ENCODE results near the gene ENPP3. TPM values are rescaled to one million over a fixed set of nuclear protein-coding genes. Genes with fewer than 3 reads are reported as not detected.

Gene ENPP3
- total and polyA plus RNA-seq, 4 donors: 0.31 to 2.9 (median 0.54) TPM

DNA sequence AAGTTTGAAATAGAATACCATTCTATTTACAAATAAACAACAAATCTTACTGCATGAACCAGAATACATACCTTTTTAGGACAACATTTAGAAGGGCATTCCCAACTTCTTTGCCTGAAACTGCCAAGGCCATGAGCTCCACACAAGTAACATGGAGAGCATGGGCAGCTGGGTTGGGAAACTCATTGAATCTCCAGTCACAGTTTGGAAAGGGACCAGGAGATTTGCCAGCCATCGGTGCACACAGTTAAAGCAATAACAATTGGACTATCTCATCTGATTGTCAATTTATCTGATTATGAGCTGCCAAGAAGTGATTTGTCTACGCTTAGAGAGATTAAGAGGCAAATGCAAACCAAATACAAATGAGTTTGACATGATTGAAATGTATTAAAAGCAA lies 44.2 kb upstream of the ENPP3 start:
- H3K4me3 ChIP-seq: no peak overlapping the region
- H3K36me3 ChIP-seq (ENCODE audit: control insufficient read depth in 4 of 4, insufficient read depth in 4 of 4, low read length in 4 of 4): peaks cover 26 to 57% (median 43%) of the 10 kb centered on the region in 4 donors
- H3K9me3 ChIP-seq (ENCODE audit: control insufficient read depth in 4 of 4, insufficient read depth in 3 of 4, low read length in 3 of 4): no peaks in the 10 kb centered on the region
- H3K9ac ChIP-seq (ENCODE audit: insufficient read depth in 1 of 2, low read length in 2 of 2): no peak overlapping the region
- TF ChIP-seq, protein P1, sequence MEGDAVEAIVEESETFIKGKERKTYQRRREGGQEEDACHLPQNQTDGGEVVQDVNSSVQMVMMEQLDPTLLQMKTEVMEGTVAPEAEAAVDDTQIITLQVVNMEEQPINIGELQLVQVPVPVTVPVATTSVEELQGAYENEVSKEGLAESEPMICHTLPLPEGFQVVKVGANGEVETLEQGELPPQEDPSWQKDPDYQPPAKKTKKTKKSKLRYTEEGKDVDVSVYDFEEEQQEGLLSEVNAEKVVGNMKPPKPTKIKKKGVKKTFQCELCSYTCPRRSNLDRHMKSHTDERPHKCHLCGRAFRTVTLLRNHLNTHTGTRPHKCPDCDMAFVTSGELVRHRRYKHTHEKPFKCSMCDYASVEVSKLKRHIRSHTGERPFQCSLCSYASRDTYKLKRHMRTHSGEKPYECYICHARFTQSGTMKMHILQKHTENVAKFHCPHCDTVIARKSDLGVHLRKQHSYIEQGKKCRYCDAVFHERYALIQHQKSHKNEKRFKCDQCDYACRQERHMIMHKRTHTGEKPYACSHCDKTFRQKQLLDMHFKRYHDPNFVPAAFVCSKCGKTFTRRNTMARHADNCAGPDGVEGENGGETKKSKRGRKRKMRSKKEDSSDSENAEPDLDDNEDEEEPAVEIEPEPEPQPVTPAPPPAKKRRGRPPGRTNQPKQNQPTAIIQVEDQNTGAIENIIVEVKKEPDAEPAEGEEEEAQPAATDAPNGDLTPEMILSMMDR (IDR thresholded peaks at IDR 0.05; ENCODE audit: control extremely low read depth, extremely low read depth): no peak
- ATAC-seq (ENCODE audit: insufficient read depth, low FRiP score) (no peak), DNase-seq (no peak)
- H3K27ac ChIP-seq (ENCODE audit: low read depth in 1 of 2, low read length in 1 of 2): no peak overlapping the region
- 92 to 94% methylated on average over 2 of the region's 2 CpGs for WGBS, 2 donors
- H3K27me3 ChIP-seq (ENCODE audit: control insufficient read depth in 3 of 3, insufficient read depth in 3 of 3, low read length in 2 of 3): no peaks in the 10 kb centered on the region
- no peaks in the 10 kb centered on the region for H3K4me1 ChIP-seq (ENCODE audit: control insufficient read depth in 5 of 5, insufficient read depth in 5 of 5, low read length in 5 of 5)

DNA sequence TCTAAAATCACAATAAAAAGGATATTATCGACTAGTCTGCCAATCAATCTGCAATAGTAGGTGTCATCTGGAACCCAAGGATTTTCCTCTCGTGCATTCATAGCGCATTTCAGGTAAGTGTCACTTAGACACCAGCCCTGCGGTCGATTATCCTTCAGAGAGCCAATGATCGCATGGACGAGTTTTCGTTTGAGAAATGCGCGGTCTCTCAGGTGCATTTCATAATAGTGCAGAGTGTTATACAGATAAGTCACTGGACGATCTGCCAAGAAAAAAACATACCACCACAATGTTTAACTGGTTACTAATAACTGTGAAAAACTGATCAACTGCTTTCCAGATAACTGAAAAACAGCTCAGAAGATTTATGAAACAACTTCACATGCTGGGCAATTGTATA lies 43.0 kb upstream of the ENPP3 start:
- Histone ChIP-seq H3K9me3 (ENCODE audit: control insufficient read depth in 4 of 4, insufficient read depth in 3 of 4, low read length in 3 of 4) (no peaks in the 10 kb centered on the region), H3K36me3 (ENCODE audit: control insufficient read depth in 4 of 4, insufficient read depth in 4 of 4, low read length in 4 of 4) (peaks cover 27 to 58% (median 43%) of the 10 kb centered on the region in 4 donors), H3K27me3 (ENCODE audit: control insufficient read depth in 3 of 3, insufficient read depth in 3 of 3, low read length in 2 of 3) (no peaks in the 10 kb centered on the region), H3K4me3 (no peak overlapping the region), H3K27ac (ENCODE audit: low read depth in 1 of 2, low read length in 1 of 2) (no peak overlapping the region), H3K9ac (ENCODE audit: insufficient read depth in 1 of 2, low read length in 2 of 2) (no peak overlapping the region), H3K4me1 (ENCODE audit: control insufficient read depth in 5 of 5, insufficient read depth in 5 of 5, low read length in 5 of 5) (no peaks in the 10 kb centered on the region)
- ATAC-seq (ENCODE audit: insufficient read depth, low FRiP score) (no peak), DNase-seq (no peak)
- TF ChIP-seq, protein P1 (IDR thresholded peaks at IDR 0.05; ENCODE audit: control extremely low read depth, extremely low read depth): no peak
- WGBS, 2 donors: 97% methylated on average over 11 of the region's 11 CpGs

DNA sequence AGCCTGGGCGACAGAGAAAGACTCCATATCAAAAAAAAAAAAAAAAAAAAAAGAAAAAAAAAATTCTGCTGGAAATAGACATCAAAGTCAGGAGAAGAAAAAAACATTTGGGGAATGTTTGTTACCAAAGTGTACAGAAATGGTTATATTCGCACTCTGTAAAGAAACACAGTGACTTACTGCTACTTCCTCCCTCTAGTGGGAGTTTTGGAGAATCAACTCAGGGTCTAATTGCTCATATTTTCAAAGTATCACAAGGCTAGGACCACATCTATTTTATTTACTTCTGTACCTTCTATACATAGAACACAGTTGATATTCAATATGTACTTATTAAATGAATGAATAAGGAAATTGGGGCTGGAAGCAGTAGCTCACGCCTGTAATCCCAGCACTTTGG lies 39.7 kb upstream of the ENPP3 start:
- TF ChIP-seq, protein P1 (IDR thresholded peaks at IDR 0.05; ENCODE audit: control extremely low read depth, extremely low read depth): no peak
- Histone ChIP-seq H3K4me3 (no peak overlapping the region), H3K9ac (ENCODE audit: insufficient read depth in 1 of 2, low read length in 2 of 2) (no peak overlapping the region), H3K4me1 (ENCODE audit: control insufficient read depth in 5 of 5, insufficient read depth in 5 of 5, low read length in 5 of 5) (no peaks in the 10 kb centered on the region), H3K9me3 (ENCODE audit: control insufficient read depth in 4 of 4, insufficient read depth in 3 of 4, low read length in 3 of 4) (no peaks in the 10 kb centered on the region), H3K27me3 (ENCODE audit: control insufficient read depth in 3 of 3, insufficient read depth in 3 of 3, low read length in 2 of 3) (no peaks in the 10 kb centered on the region), H3K27ac (ENCODE audit: low read depth in 1 of 2, low read length in 1 of 2) (no peak overlapping the region), H3K36me3 (ENCODE audit: control insufficient read depth in 4 of 4, insufficient read depth in 4 of 4, low read length in 4 of 4) (peaks cover 24 to 54% (median 44%) of the 10 kb centered on the region in 4 donors)
- DNase-seq: peak in 1 of 3 donors; percentile 10
- 96 to 98% methylated on average over 3 of the region's 3 CpGs for WGBS, 2 donors
- ATAC-seq (ENCODE audit: insufficient read depth, low FRiP score): no peak

DNA sequence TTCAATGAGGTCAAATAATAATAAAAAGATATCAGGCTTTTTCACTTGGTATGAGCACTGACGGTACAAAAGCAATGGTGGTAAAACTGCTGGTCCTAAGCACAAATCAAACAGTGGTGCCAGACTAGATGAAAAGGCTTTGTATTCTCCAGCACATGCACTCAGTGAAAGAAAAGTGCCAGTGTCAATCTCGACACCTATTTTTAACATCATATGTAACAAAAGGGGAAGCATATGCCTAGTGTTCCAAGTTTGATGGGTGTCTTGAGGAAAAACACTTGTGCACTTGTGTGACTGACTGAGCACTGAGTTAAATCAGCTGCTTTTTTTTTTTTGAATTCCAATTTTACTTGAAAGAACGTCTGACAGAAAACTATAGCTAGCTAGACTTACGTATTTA lies 36.4 kb upstream of the ENPP3 start:
- peaks cover 20 to 50% (median 42%) of the 10 kb centered on the region in 4 donors for H3K36me3 ChIP-seq (ENCODE audit: control insufficient read depth in 4 of 4, insufficient read depth in 4 of 4, low read length in 4 of 4)
- H3K4me3 ChIP-seq: no peak overlapping the region
- no peaks in the 10 kb centered on the region for H3K9me3 ChIP-seq (ENCODE audit: control insufficient read depth in 4 of 4, insufficient read depth in 3 of 4, low read length in 3 of 4)
- H3K27me3 ChIP-seq (ENCODE audit: control insufficient read depth in 3 of 3, insufficient read depth in 3 of 3, low read length in 2 of 3): no peaks in the 10 kb centered on the region
- no peak overlapping the region for H3K27ac ChIP-seq (ENCODE audit: low read depth in 1 of 2, low read length in 1 of 2)
- WGBS, 2 donors: 89 to 90% methylated on average over 4 of the region's 4 CpGs
- DNase-seq: no peak
- ATAC-seq (ENCODE audit: insufficient read depth, low FRiP score): no peak
- TF ChIP-seq, protein P1 (IDR thresholded peaks at IDR 0.05; ENCODE audit: control extremely low read depth, extremely low read depth): no peak
- no peak overlapping the region for H3K9ac ChIP-seq (ENCODE audit: insufficient read depth in 1 of 2, low read length in 2 of 2)
- H3K4me1 ChIP-seq (ENCODE audit: control insufficient read depth in 5 of 5, insufficient read depth in 5 of 5, low read length in 5 of 5): no peaks in the 10 kb centered on the region
